Mesendoderm (in vitro differentiated cells): ENCODE results near the gene NSD2.

Experiments
- DNase-seq: peaks from one replicate; pipeline ENCODE4 v3.0.0; 2013
- H2AK5ac ChIP-seq: 2 replicates; pipeline ENCODE4 v1.6.1; 2013; ENCODE audit warnings: low read length, inconsistent platforms
- H2BK120ac ChIP-seq: 2 replicates; pipeline ENCODE4 v1.6.1; 2013; ENCODE audit warnings: low read depth, mild to moderate bottlenecking, low read length, moderate library complexity, mixed read lengths
- H2BK15ac ChIP-seq: replicated peaks from 2 replicates; pipeline ENCODE4 v1.6.1; 2013; ENCODE audit warnings: low read depth, mild to moderate bottlenecking, moderate library complexity
- H2BK5ac ChIP-seq: 2 replicates; pipeline ENCODE4 v1.6.1; 2013; ENCODE audit warnings: low read length, inconsistent platforms
- H3K18ac ChIP-seq: 2 replicates; pipeline ENCODE4 v1.6.1; 2013; ENCODE audit warnings: mild to moderate bottlenecking, low read length, mixed read lengths
- H3K23ac ChIP-seq: one replicate; pipeline ENCODE4 v1.6.1; 2013; ENCODE audit warnings: low read length
- H3K27ac ChIP-seq: 2 replicates; pipeline ENCODE4 v1.5.1; 2013; ENCODE audit warnings: low read depth, mild to moderate bottlenecking, inconsistent platforms, low read length, moderate library complexity
- H3K27me3 ChIP-seq: 2 replicates; pipeline ENCODE4 v1.6.1; 2013; ENCODE audit warnings: low read length, control low read depth, mild to moderate bottlenecking, inconsistent platforms; ENCODE audit not compliant: insufficient read depth, poor library complexity
- H3K36me3 ChIP-seq: 2 replicates; pipeline ENCODE4 v1.6.1; 2013; ENCODE audit warnings: low read length, inconsistent platforms; ENCODE audit not compliant: control insufficient read depth, insufficient read depth
- H3K4ac ChIP-seq: one replicate; pipeline ENCODE4 v1.6.1; 2013; ENCODE audit warnings: low read depth, mild to moderate bottlenecking, low read length, moderate library complexity
- H3K4me1 ChIP-seq: 2 replicates; pipeline ENCODE4 v1.6.1; 2013; ENCODE audit warnings: low read depth, low read length, inconsistent platforms; ENCODE audit not compliant: control insufficient read depth
- H3K4me2 ChIP-seq: 2 replicates; pipeline ENCODE4 v1.6.1; 2013; ENCODE audit warnings: low read length
- H3K4me3 ChIP-seq: 2 replicates; pipeline ENCODE4 v1.5.1; 2013; ENCODE audit warnings: mild to moderate bottlenecking, low read length
- H3K56ac ChIP-seq: one replicate; pipeline ENCODE4 v1.6.1; 2013; ENCODE audit warnings: low read length
- H3K79me1 ChIP-seq: 2 replicates; pipeline ENCODE4 v1.6.1; 2013; ENCODE audit warnings: low read length, inconsistent platforms
- H3K79me2 ChIP-seq: 2 replicates; pipeline ENCODE4 v1.6.1; 2013; ENCODE audit warnings: mild to moderate bottlenecking, low read length; ENCODE audit not compliant: control insufficient read depth, insufficient read depth
- H3K9ac ChIP-seq: 2 replicates; pipeline ENCODE4 v1.6.1; 2013; ENCODE audit warnings: low read length, inconsistent platforms
- H4K5ac ChIP-seq: one replicate; pipeline ENCODE4 v1.6.1; 2013; ENCODE audit warnings: low read length
- H4K8ac ChIP-seq: one replicate; pipeline ENCODE4 v1.6.1; 2013; ENCODE audit warnings: low read depth, mild to moderate bottlenecking, control low read depth, low read length, moderate library complexity
- WGBS: extraction: QIAGEN DNeasy Blood & Tissue Kit; methylation state at CpG from one replicate; pipeline ENCODE4 v1.1.7; 2013; ENCODE audit warnings: low lambda C conversion rate, missing lambda C conversion rate; ENCODE audit not compliant: insufficient coverage; ENCODE audit errors: extremely low coverage; 5-methylcytosine and 5-hydroxymethylcytosine counted together

Gene NSD2

DNA sequence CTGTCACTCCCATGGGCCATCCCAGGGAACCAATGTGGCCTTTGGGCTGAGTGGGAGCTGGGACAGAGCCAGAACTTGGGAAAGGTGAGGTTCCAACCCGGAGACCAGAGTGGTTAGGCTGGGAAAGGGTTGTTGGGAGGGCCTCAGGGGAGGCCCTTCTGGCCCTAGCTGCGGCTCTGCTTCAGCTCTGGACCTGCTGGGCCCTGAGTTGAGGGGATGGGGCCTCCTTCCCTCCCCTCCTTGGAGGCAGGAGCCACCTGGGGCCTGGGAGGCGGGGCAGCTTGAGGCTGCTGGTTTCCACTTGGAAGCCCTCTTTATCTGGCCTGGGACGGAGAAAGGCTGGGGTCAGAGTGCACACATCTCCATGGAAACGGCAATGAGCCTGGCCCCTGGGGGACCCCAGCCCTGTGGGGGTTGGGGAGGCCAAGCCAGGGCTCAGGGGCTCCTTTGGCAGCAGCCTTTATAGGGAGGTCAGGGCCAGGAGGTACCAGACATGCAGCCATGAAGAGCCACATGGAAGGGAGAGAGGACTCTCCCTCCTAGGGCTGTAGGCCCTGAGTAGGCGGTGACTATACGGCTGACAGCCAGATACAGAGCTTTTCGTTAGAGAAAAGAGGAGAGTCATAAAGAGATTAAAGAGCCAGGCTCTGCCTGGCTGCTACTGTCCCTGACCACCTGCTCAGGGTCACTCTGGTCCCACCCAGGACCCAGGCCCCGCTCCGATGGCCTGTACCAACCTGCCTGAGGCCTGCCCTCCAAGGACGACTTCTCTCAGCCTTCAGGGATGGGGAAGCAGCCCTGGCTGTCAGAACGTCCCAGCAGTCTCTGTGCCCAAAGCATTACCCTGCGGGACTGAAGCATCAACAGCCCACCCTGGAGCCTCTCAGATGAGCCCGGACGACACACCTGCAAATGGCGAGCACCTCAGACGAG, 6.9 kb upstream of the NSD2 start:
- no CpG with 5 or more reads among the region's 17 CpGs for WGBS
- Histone ChIP-seq H3K56ac (no peak overlapping the region), H2BK120ac (no peak overlapping the region), H3K9ac (no peak overlapping the region), H3K4me2 (no peak overlapping the region), H2AK5ac (no peak overlapping the region), H3K79me2 (no peaks in the 10 kb centered on the region), H3K79me1 (no peaks in the 10 kb centered on the region), H3K23ac (no peak overlapping the region), H3K27me3 (peaks cover 30% of the 10 kb centered on the region), H4K5ac (no peak overlapping the region), H4K8ac (no peak overlapping the region), H3K4me3 (no peak overlapping the region), H3K4ac (no peak overlapping the region), H3K18ac (no peak overlapping the region), H3K4me1 (no peaks in the 10 kb centered on the region), H2BK5ac (no peak overlapping the region), H3K27ac (no peak overlapping the region), H2BK15ac (no peak overlapping the region), H3K36me3 (no peaks in the 10 kb centered on the region)
- DNase-seq, result no peak

DNA sequence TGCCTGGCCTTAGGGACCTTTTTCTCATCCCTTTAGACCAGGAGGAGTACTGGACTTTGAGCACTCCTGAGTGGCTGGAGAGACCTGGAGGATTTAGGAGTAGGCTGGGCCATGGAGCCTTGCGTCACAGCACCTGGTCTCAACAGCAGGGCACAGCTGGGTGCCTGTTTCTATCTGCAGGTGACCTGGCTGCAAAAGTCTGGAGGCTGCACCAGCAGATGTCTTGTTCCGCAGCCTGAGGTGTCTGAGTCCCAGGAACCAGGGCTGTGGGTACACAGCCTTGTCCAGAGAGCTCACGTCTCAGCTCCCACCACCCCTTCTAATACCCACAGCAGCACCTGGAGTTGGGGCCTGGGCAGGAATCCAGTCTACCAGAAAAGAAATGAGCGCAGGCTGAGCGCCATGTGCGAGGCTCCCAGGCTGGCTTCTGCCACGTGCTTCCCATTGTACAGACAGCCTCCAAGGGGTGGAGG, 5.0 kb upstream of the NSD2 start:
- H3K4me1 ChIP-seq, result peaks cover 3% of the 10 kb centered on the region

DNA sequence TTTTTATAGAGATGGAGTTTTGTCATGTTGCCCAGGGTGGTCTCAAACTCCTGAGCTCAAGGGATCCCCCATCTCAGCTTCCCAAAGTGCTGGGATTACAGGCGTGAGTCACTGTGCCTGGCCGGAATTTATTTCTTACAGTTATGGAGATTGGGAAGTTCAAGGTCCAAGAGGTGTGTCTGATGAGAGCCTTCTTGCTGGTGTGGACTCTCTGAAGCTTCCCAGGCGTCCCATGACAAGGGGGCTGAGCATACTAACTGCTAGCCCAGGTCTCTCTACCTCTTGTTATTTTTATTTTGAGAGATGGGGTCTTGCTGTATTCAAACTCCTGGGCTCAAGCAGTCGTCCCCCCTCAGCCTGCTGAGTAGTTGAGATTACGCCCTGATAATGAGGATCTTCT, 2.9 kb upstream of the NSD2 start:
- no peaks in the 10 kb centered on the region for H3K36me3 ChIP-seq
- H3K56ac ChIP-seq, result no peak overlapping the region
- DNase-seq, result no peak
- H2BK15ac ChIP-seq, result no peak overlapping the region
- H2AK5ac ChIP-seq, result no peak overlapping the region
- H3K23ac ChIP-seq, result no peak overlapping the region
- no peak overlapping the region for H3K9ac ChIP-seq
- no peak overlapping the region for H4K5ac ChIP-seq
- H3K18ac ChIP-seq, result no peak overlapping the region
- no peak overlapping the region for H3K4me2 ChIP-seq
- H3K27me3 ChIP-seq, result peaks cover 16% of the 10 kb centered on the region
- H3K79me1 ChIP-seq, result peaks cover 3% of the 10 kb centered on the region
- H3K4ac ChIP-seq, result no peak overlapping the region
- no peak overlapping the region for H2BK120ac ChIP-seq
- peaks cover 13% of the 10 kb centered on the region for H3K79me2 ChIP-seq
- H4K8ac ChIP-seq, result no peak overlapping the region
- no peak overlapping the region for H3K27ac ChIP-seq
- no peak overlapping the region for H3K4me3 ChIP-seq
- H2BK5ac ChIP-seq, result no peak overlapping the region
- H3K4me1 ChIP-seq, result peaks cover 3% of the 10 kb centered on the region
- WGBS, result no CpG with 5 or more reads among the region's 5 CpGs

More for the DNA sequence above, 5.0 kb upstream of the NSD2 start:
- no peaks in the 10 kb centered on the region for H3K79me2 ChIP-seq
- H3K4ac ChIP-seq, result no peak overlapping the region
- H3K9ac ChIP-seq, result no peak overlapping the region
- H3K23ac ChIP-seq, result no peak overlapping the region
- no peaks in the 10 kb centered on the region for H3K79me1 ChIP-seq
- DNase-seq, result no peak
- H3K4me2 ChIP-seq, result no peak overlapping the region
- no peak overlapping the region for H3K18ac ChIP-seq
- no peak overlapping the region for H2AK5ac ChIP-seq
- H3K36me3 ChIP-seq, result no peaks in the 10 kb centered on the region
- H3K27ac ChIP-seq, result no peak overlapping the region
- H3K27me3 ChIP-seq, result peaks cover 26% of the 10 kb centered on the region
- no peak overlapping the region for H2BK5ac ChIP-seq
- no peak overlapping the region for H2BK15ac ChIP-seq
- no peak overlapping the region for H3K4me3 ChIP-seq
- H4K8ac ChIP-seq, result no peak overlapping the region
- H4K5ac ChIP-seq, result no peak overlapping the region
- H3K56ac ChIP-seq, result no peak overlapping the region
- WGBS, result no CpG with 5 or more reads among the region's 7 CpGs
- H2BK120ac ChIP-seq, result no peak overlapping the region

DNA sequence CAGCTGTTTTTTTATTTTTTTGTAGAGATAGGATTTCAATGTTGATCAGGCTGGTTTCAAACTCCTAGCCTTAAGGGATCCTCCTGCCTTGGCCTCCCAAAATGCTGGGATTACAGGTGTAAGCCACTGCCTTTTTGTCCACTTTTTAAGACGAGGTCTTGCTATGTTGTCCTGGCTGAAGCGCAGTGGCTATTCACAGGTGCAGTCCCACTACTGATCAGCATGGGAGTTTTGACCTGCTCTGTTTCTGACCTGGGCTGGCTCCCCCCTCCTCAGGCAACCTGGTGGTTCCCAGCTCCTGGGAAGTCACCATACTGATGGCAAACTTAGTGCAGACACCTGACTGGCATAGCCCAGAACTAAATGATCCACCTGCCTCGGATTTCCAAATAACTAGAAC, 2.3 kb upstream of the NSD2 start:
- no peak overlapping the region for H4K8ac ChIP-seq
- H3K4me1 ChIP-seq, result peaks cover 3% of the 10 kb centered on the region
- H3K4me3 ChIP-seq, result no peak overlapping the region
- no peak overlapping the region for H3K4ac ChIP-seq
- no peak overlapping the region for H3K27ac ChIP-seq
- H3K36me3 ChIP-seq, result no peaks in the 10 kb centered on the region
- H2BK120ac ChIP-seq, result no peak overlapping the region
- H3K9ac ChIP-seq, result no peak overlapping the region
- no peak overlapping the region for H3K23ac ChIP-seq
- DNase-seq, result no peak
- peaks cover 4% of the 10 kb centered on the region for H3K79me1 ChIP-seq
- no peak overlapping the region for H3K18ac ChIP-seq
- no peak overlapping the region for H4K5ac ChIP-seq
- peaks cover 14% of the 10 kb centered on the region for H3K27me3 ChIP-seq
- no peak overlapping the region for H3K4me2 ChIP-seq
- H2BK15ac ChIP-seq, result no peak overlapping the region
- no peak overlapping the region for H3K56ac ChIP-seq
- no CpG with 5 or more reads among the region's 3 CpGs for WGBS
- H3K79me2 ChIP-seq, result peaks cover 19% of the 10 kb centered on the region
- H2BK5ac ChIP-seq, result no peak overlapping the region
- H2AK5ac ChIP-seq, result no peak overlapping the region

DNA sequence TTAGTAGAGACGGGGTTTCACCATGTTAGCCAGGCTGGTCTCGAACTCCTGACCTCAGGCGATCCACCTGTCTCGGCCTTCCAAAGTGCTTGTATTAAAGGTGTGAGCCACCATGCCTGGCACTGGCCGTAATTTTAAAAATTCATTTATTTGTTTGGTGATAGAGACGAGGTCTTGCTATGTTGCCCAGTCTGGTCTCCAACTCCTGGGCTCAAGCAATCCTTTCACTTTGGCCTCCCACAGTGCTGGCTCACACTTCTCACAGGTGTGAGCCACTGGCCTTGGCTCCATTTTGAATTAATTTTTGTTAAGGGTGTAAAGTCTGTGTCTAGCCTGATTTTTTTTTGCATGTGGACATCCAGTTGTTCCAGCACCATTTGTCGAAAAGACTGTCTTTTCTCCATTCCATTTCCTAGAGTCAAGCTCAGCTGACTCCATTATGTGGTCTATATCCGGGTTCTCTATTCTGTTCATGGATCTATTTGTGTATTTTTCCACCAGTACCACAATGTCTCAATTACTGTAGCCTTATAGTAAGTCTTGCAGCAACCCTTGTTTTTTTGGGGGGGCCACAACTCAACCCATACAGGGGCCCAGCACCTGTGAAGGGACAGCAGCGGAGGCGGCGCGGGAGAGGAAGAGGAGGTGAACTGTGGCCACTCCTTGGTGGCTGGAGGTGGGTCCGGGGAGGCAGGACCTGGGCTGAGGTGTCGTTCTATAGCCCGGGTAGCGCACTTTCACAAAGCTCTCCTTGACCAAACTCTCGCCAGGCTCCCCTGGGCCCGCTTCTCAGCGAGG, 1.5 kb upstream of the NSD2 start:
- H2BK120ac ChIP-seq, result no peak overlapping the region
- peak overlapping the region; percentile 91 for H3K4me2 ChIP-seq
- peak overlapping the region; percentile 41 for H3K4me3 ChIP-seq
- no peak overlapping the region for H2AK5ac ChIP-seq
- no peak overlapping the region for H2BK15ac ChIP-seq
- no peak overlapping the region for H3K4ac ChIP-seq
- H3K79me1 ChIP-seq, result peaks cover 10% of the 10 kb centered on the region
- H3K56ac ChIP-seq, result peak overlapping the region; percentile 99
- H2BK5ac ChIP-seq, result no peak overlapping the region
- H3K9ac ChIP-seq, result peak overlapping the region; percentile 96
- H3K23ac ChIP-seq, result no peak overlapping the region
- peak overlapping the region; percentile 93 for H3K27ac ChIP-seq
- peaks cover 14% of the 10 kb centered on the region for H3K27me3 ChIP-seq
- WGBS, result no CpG with 5 or more reads among the region's 19 CpGs
- peak overlapping the region; percentile 85 for H3K18ac ChIP-seq
- no peak for DNase-seq
- peaks cover 3% of the 10 kb centered on the region for H3K4me1 ChIP-seq
- no peak overlapping the region for H4K8ac ChIP-seq
- peaks cover 27% of the 10 kb centered on the region for H3K79me2 ChIP-seq
- H4K5ac ChIP-seq, result no peak overlapping the region
- H3K36me3 ChIP-seq, result no peaks in the 10 kb centered on the region
